ENCODE measurements around the gene PAIP1. TPM values are rescaled to one million over a fixed set of nuclear protein-coding genes. Genes with fewer than 3 reads are reported as not detected.

PAIP1 gene
- 151 and 179 TPM in 2 replicates for total RNA-seq

- DNase-seq (ENCODE audit: low read depth), result no peak
- peak; percentile 7 for TF ChIP-seq CTCF (IDR thresholded peaks at IDR 0.05; ENCODE audit: insufficient read depth, low read length, poor library complexity, severe bottlenecking)
These were observed at the start of gene PAIP1 for GRCh38 chr5:43556857-43557542. Gene PAIP1, minus strand, starts transcription at chr5:43557077. Its CDS starts 231 bp downstream, at chr5:43556846.

GRCh38 chr5:43606351-43606750, 49.5 kb upstream of the PAIP1 start:
- H3K4me3 ChIP-seq (ENCODE audit: low read depth, low read length), result no peak overlapping the region
- H3K36me3 ChIP-seq (ENCODE audit: control insufficient read depth, insufficient read depth, low read length), result no peaks in the 10 kb centered on the region
- DNase-seq (ENCODE audit: low read depth), result no peak
- TF ChIP-seq CTCF (IDR thresholded peaks at IDR 0.05; ENCODE audit: insufficient read depth, low read length, poor library complexity, severe bottlenecking), result no peak
- no peaks in the 10 kb centered on the region for H3K27me3 ChIP-seq (ENCODE audit: control insufficient read depth, insufficient read depth, low read length)

More at GRCh38 chr5:43556857-43557542, at the start of gene PAIP1:
- Histone ChIP-seq H3K27me3 (ENCODE audit: control insufficient read depth, insufficient read depth, low read length) (no peaks in the 10 kb centered on the region), H3K36me3 (ENCODE audit: control insufficient read depth, insufficient read depth, low read length) (no peaks in the 10 kb centered on the region), H3K4me3 (ENCODE audit: low read depth, low read length) (peak within 1 kb of the TSS; percentile 97)

GRCh38 chr5:43604699-43605098, 47.8 kb upstream of the PAIP1 start:
- TF ChIP-seq CTCF (IDR thresholded peaks at IDR 0.05; ENCODE audit: insufficient read depth, low read length, poor library complexity, severe bottlenecking), result no peak
- Histone ChIP-seq H3K27me3 (ENCODE audit: control insufficient read depth, insufficient read depth, low read length) (no peaks in the 10 kb centered on the region), H3K36me3 (ENCODE audit: control insufficient read depth, insufficient read depth, low read length) (no peaks in the 10 kb centered on the region), H3K4me3 (ENCODE audit: low read depth, low read length) (no peak overlapping the region)
- DNase-seq (ENCODE audit: low read depth), result no peak

GRCh38 chr5:43603344-43604217, 46.7 kb upstream of the PAIP1 start:
- Histone ChIP-seq H3K4me3 (ENCODE audit: low read depth, low read length) (peak overlapping the region; percentile 69), H3K36me3 (ENCODE audit: control insufficient read depth, insufficient read depth, low read length) (peaks cover 1% of the 10 kb centered on the region), H3K27me3 (ENCODE audit: control insufficient read depth, insufficient read depth, low read length) (no peaks in the 10 kb centered on the region)
- no peak for DNase-seq (ENCODE audit: low read depth)
- no peak for TF ChIP-seq CTCF (IDR thresholded peaks at IDR 0.05; ENCODE audit: insufficient read depth, low read length, poor library complexity, severe bottlenecking)

GRCh38 chr5:43602461-43603343, 45.8 kb upstream of the PAIP1 start, which contains the start of gene NNT:
Gene NNT, plus strand, starts transcription at chr5:43603180. Its CDS starts 6,016 bp downstream, at chr5:43609196.
- Histone ChIP-seq H3K36me3 (ENCODE audit: control insufficient read depth, insufficient read depth, low read length) (peaks cover 1% of the 10 kb centered on the region), H3K4me3 (ENCODE audit: low read depth, low read length) (peak within 1 kb of the TSS; percentile 69), H3K27me3 (ENCODE audit: control insufficient read depth, insufficient read depth, low read length) (no peaks in the 10 kb centered on the region)
- no peak for TF ChIP-seq CTCF (IDR thresholded peaks at IDR 0.05; ENCODE audit: insufficient read depth, low read length, poor library complexity, severe bottlenecking)
- DNase-seq (ENCODE audit: low read depth), result no peak
